ENCODE data around the gene TRAPPC3.
A peak's percentile ranks its signal among the peaks of the same experiment; 100 is the strongest.
"Not testable (repeated sequence)": the region's sequence is repeated elsewhere in the genome, so short reads cannot be mapped to it uniquely, and the experiment has no call there.

Gene TRAPPC3

DNA sequence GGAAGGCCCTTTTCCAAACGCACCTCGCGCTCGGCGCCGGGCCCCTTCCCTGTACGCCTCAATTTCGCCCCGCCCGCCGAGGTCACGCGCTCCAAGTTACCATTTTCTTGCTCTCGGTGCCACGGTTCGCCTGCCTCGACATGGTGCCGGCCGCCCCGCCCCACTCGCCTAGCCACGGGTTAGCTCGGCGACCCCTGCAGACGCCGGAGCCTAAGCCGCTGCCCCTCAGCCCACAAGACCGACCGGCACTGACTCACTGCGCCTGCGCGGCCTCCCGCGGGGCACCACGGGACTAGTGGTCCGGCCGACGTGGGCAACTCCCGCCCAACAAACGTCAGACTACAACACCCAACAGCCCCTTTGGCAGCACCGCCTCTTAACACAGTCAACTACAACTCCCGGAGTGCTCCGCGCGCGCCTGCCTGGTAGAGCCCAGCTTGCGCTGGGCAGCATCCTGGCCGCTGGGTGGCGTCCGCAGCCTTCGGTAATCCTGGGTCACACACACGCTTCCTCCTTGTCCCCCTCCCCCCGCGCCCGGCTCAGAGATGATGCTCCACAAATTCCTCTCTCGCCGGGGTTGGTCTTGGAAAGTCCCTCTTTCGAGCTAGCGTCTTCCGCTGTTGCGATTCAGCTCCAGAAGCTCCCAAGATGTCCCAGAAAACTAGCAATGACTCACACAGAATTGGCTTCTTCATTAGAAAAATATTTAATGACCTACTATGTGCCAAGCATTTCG lies at the start of gene TRAPPC3:
Gene TRAPPC3, minus strand, starts transcription at position 250 of the 736 bp plus-strand sequence. Its CDS starts 108 bp downstream, at position 142.
- DNase-seq (ENCODE audit: low read depth in 2 of 2), result peak; percentile 98 to 99

GRCh38 chr1:36198641-36199040 lies 49.4 kb upstream of the TRAPPC3 start:
- DNase-seq (ENCODE audit: low read depth in 2 of 2), result no peak

GRCh38 chr1:36196805-36197204 lies 47.5 kb upstream of the TRAPPC3 start:
- DNase-seq (ENCODE audit: low read depth in 2 of 2), result not testable (repeated sequence)

- DNase-seq (ENCODE audit: low read depth in 2 of 2), result peak; percentile 53 to 67
These were observed 38.7 kb upstream of the TRAPPC3 start for GRCh38 chr1:36187800-36188593.

DNA sequence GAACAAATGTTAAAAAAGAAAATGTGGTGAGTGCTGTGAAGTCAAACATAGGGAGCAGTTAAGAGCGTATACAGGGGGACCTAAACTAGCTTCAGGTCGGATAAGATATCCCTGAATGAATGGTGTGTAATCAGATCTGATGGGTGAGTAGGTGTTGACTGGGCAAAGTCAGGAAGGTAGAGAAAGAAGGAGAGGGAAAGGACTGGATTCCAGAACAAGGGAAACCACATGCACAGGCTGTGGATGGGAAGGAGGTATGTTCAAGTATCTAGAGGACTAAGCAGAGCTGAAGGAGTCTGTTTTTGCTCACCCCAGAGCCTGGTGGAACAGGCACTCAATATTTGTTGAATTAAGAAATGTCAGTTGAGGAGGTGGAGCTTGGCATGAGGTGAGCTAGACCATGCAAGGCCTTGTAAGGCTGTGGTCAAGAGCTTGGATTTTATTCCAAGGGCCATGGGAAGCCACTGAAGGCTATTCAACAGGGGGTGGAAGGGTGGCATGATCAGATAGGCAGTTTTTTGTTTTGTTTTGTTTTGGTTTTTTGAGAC lies 34.1 kb upstream of the TRAPPC3 start:
- DNase-seq (ENCODE audit: low read depth in 2 of 2), result no peak

GRCh38 chr1:36182734-36183133 lies 33.4 kb upstream of the TRAPPC3 start:
- no peak for DNase-seq (ENCODE audit: low read depth in 2 of 2)

GRCh38 chr1:36179220-36179600 lies 29.9 kb upstream of the TRAPPC3 start:
- no peak for DNase-seq (ENCODE audit: low read depth in 2 of 2)

GRCh38 chr1:36178471-36179219 lies 29.4 kb upstream of the TRAPPC3 start:
- no peak for DNase-seq (ENCODE audit: low read depth in 2 of 2)

DNA sequence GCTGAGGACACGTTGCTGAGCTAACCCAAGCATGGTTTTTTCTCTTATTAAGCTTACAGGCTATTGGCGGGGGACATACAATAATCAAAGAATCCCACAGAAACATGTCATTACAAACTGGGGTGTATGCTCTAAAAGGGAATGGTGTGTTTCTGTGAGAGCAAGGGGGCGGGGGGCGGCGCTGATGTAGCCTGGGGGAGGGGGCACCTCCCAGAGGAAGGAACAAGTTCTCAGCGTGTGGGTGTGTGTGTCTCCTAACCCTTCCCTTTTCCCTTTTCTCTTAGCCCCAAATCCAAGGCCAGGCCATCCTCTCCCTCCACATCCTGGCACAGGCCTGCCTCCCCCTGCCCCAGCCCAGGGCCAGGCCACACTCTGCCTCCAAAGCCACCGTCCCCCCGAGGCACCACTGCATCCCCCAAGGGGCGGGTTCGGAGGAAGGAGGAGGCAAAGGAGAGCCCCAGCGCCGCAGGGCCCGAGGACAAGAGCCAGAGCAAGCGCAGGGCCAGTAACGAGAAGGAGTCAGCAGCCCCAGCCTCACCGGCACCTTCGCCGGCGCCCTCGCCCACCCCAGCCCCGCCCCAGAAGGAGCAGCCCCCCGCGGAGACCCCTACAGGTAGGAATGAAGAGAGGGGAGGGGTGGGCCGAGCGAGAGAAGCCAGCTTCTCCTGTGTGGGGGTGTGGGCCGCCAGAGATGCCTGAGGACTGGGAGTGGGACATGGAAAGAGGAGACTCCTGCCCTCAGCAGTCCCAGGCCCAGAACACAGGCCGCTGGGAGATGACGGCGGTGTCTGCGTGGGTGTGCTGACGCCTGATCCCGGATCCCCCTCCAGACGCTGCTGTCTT lies 28.5 kb upstream of the TRAPPC3 start:
- no peak for DNase-seq (ENCODE audit: low read depth in 2 of 2)

DNA sequence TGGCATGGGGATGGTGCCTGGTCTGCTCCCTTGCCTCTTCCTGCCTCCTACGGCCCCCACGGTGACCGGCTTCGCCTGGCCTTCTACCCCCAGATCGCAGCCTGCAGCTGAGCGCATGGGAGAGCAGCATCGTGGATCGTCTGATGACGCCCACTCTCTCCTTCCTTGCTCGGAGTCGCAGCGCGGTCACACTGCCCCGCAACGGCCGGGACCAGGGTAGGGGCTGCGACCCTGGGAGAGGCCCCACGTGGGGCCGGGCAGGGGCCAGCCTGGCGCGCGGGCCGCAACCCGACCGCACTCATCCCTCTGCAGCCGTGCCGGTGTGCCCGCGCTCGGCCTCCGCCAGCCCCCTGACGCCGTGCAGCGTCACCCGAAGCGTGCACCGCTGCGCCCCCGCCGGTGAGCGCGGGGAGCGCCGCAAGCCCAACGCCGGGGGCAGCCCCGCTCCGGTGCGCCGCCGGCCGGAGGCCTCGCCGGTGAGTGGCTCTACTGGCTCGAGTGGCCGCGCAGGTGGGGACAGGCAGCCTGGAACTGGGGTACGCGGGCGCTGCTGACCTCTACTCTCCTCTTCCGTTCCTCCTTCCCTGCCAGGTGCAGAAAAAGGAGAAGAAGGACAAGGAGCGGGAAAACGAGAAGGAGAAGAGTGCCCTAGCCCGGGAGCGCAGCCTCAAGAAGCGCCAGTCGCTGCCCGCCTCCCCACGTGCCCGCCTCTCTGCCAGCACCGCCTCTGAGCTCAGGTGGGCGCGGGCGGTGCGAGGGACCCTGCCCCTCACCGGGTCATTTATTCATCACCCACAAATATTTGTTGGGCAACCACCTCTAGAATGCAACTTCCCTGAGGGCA lies 27.0 kb upstream of the TRAPPC3 start:
- no peak for DNase-seq (ENCODE audit: low read depth in 2 of 2)

DNA sequence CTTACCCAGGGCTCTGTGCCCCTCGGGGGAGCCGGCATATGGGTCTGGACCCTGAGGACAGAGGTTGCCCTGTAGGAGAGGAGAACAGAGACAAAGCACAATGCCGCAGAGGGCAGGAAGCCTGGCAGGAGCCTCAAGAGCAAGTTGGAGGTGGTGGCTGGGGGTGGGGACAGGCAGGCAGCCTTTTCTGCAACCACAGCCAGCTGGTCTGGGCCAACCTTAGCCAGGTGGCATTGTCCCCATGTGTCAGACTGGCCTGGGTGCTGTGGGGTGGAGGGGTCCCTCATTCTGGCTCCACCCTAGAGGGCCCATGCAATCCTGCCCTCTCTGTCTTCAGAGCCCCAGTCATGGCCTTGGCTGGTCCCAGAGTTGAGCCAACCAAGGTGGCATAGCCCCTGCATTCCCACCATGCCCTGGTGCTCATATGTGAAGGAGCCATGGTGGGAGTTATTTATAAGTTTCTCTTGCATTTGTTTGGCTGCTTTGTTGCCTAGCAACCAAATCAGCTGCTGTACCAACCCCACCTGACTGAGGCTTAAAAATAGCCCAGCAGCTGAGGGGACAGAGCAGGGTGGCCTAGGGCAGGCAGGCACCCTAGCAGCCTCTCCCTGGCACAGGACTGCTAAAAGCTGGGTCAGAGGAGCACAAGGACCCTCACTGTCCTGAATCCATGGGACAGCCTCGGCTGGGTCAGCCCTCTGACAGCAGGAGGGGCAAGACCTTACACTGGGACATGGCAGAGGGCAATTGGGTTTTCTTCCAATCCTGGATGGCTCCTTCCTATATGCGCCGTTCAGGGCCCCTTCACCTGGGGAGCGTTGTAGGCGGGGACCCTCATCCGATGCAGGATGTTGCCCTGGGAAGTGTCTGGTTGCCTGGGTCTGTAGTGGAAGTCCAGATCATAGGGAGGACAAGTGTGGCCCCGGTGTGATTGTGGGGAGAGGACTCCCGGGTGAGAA lies 26.1 kb upstream of the TRAPPC3 start:
- DNase-seq (ENCODE audit: low read depth in 2 of 2), result no peak

DNA sequence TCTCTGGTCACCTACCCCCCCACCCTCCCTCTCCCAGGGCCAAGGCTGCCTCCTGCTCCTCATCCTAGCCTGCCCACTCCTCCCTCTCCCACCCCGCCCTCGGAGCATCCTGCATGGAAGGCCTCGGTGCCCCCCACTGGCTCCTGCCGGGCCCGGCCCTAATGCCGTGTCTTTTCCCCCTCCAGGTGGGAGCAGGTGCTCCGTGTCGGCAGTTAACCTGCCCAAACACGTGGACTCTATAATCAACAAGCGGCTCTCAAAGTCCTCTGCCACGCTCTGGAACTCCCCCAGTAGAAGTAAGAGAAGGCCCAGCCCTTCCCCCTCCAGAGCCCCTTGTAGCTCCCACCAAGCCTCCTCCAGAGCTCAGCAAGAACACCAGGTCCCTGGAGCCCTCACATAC lies 25.4 kb upstream of the TRAPPC3 start:
- no peak for DNase-seq (ENCODE audit: low read depth in 2 of 2)

DNA sequence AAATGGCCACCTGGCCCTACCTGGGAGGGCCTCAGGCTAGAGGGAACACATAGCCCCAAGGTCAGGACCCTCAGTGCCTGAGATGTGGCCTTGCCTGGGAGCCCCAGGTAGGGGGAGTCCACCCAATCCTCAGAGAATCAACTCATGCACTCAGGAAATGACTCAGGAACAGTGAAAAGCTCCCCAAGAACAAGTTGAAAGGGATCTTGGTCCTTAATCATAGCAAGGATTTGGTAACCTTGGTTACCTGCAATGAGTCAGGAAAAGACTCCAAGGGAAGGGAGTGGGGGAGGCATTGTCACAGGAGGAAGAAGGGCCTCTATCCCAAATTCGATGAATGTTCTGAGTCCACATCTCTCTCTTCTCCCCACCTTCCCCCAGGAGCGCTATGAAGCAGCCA lies 23.7 kb upstream of the TRAPPC3 start:
- DNase-seq (ENCODE audit: low read depth in 2 of 2), result no peak

- no peak for DNase-seq (ENCODE audit: low read depth in 2 of 2)
These were observed 22.9 kb upstream of the TRAPPC3 start for GRCh38 chr1:36172017-36172747.

DNA sequence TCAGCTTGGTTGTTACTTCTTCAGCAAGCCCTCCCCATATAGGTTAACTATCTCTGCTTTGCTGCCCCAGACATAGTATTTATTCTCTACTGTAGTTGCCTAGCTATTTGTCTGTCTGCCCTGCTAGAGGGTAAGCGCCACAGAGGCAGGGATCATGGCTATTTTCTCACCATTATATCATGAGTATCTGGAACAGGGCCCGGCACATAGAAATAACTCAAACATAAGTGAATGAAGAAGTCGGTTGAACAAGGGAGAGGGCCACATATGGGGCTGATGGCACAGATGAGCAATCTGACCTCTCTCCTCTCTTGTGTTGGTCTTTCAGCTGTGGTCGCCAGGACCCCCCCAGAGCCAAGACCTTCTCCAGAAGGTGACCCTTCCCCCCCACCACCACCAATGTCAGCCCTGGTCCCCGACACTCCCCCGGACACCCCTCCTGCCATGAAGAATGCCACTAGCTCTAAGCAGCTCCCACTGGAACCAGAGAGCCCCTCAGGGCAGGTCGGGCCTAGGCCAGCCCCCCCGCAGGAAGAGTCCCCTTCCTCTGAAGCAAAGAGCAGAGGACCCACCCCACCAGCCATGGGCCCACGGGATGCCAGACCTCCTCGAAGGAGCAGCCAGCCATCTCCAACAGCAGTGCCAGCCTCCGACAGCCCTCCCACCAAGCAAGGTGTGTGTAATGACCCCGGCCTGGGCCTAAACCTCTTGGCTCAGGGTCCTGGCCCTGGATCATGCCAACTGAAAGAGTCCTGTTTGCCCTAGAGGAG lies 21.5 kb upstream of the TRAPPC3 start:
- no peak for DNase-seq (ENCODE audit: low read depth in 2 of 2)

GRCh38 chr1:36168514-36168913 lies 19.2 kb upstream of the TRAPPC3 start:
- no peak for DNase-seq (ENCODE audit: low read depth in 2 of 2)
